Superior temporal gyrus (tissue), 1 donor: ENCODE measurements around the gene PINLYP.

Experiments
- DNase-seq: peaks from one replicate; pipeline ENCODE4 v3.0.0-alpha.2; 2016; ENCODE audit errors: extremely low spot score

PINLYP gene

DNA sequence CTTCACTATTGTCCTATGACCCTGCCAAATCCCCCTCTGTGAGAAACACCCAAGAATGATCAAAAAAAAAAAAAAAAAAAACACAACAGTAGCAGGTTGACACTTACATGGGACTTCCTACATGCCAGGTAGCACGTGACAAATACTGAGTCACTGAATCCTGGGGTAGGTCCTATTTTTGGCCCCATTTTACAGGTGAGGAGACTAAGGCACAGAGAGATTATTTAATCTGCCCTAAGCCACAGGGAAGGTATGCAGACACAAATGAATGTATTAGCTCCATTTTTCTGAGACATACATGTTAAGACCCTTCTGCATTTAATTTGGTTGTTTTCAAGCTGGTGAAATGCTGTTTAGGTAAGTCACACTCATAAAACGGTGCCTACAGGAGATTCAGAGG, 26.9 kb upstream of the PINLYP start:
- DNase-seq, result no peak

DNA sequence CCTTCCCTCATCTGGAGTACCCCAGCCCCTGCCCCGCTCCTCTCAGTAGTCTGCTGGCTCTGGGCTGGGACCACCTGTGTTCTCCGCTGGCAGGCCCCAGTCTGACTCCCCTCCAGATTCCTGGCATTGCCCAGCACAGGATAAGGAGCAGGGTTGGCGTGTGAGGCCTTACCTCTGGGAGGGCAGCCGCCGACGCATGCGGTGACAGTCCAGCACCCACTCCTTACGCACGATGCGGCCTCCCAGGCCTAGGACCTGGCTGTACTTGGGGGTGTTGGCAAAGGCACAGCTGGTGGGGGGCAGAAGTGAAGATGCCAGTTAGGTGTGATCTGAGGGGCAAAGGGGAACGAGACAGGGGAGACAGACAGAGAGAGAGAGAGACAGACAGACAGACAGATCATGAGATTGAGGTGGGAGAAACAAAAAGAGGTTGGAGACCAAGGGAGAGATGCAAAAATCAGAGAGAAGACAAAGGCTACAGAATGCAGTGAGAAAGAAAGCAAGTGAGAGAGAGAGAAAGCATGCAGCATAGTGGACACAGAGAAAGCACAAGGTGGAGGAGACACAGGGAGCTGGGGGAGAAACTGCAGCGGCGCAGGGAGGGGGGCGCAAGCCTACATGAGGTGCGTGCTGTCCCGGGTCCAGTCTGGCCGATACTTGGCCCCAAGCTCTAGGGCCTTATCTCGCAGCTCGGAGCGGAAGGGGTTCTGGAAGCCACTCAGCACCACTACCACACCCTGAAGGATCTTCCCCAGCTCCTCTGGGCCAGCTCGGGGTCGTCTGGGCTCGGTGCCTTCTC, 24.0 kb upstream of the PINLYP start:
- no peak for DNase-seq

DNA sequence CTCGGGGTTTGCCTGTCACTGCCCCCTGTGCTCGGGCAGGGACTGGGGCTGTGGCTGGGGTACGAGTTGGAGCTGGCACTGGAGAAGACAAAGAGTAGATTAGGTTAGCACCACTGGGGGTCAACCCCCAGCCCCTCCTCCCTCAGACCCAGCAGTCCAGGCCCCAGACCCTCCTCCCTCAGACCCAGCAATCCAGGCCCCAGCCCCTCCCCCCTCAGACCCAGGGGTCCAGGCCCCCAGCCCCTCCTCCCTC, 23.5 kb upstream of the PINLYP start:
- no peak for DNase-seq

- no peak for DNase-seq
These were observed 23.0 kb upstream of the PINLYP start for GRCh38 chr19:43552616-43553015.

GRCh38 chr19:43553656-43554055, 21.9 kb upstream of the PINLYP start:
- DNase-seq, result no peak

- DNase-seq, result no peak
These were observed 21.2 kb upstream of the PINLYP start for GRCh38 chr19:43554317-43554895.

DNA sequence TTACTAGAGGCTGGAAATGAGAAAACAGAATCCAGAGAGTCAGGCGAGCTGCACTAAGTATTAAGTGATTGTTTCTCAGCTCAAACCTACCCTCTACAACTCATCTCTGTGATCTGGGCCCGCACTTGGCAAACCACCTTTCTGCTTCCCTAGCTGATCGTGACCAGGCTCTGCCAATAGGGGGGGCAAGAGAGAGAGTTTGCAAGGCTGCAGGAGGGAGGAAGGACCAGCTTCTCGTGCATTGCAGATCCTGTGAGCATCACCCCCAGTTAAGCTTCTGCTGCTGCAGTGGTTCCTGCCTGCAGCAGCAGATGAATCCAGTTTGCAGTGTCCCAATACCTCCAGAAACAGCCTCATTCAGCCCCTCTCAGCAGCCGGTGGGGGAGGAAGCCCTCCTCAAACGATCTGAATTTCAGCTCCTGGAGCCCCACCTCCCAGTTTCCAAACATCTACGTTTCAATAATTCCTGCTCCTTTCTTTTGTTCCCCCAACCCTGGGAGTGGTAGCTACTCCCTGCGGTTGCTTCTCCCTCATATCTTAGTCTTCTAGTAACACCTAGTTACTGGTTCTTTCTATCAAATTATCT, 20.3 kb upstream of the PINLYP start:
- peak; percentile 87 for DNase-seq

DNA sequence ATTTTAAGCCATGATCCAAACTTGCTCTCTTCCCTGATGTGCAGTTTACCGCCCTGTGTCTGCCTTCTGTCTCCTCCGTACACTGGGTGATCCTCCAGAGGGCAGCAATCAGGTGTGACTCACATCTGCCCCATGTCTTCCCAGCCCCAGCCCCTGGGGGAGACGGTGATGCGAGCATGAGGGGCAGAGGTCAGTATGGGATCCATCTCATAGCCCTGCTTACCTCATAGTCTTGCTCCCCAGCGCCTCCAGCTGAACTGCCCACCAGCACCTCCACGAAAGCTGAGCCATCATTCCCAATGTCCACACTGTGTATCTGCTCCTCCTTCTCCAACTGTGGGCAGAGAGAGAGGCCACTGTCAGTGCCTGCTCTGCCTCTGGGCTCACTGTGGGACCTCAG, 14.9 kb upstream of the PINLYP start:
- DNase-seq, result no peak

DNA sequence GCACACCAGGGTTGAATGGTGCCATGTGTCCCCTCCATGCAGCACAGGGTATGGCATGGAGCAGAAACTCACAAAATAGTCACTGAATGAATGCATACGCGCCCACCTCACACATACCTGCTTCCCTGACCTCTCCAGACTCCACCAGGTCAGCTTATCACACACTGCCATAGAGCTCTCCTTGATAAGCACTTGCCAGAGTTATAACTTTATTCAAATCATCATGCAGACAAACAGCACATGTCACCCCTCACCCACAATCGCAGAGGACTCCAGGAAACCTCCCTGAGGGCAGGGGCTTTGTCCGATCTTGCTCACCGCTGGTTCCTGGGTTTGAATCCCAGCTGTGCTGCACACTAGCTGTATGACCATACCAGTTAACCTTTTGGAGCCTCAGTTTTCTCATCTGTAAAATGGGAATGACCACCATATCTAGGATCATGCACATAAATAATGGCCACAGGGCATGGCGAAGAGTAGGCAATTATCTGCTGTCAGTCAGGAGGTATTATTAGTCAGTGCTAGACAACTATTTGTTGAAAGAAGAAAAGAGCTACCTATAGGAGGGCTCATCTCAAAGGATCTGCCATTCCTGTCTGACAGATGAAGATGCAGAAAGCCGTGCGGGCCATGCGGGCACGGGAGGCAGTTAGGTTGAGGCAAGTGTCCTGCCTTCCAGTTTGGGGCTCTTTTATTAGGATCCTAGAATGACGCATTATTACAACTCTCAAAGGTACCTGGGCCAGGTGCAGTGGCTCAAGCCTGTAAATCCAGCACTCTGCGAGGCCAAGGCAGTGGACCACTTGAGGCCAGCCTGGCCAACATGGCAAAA, 14.2 kb upstream of the PINLYP start:
- DNase-seq, result no peak

GRCh38 chr19:43562226-43562697, 13.3 kb upstream of the PINLYP start:
- no peak for DNase-seq

GRCh38 chr19:43562698-43563241, 12.8 kb upstream of the PINLYP start:
- DNase-seq, result peak; percentile 84

GRCh38 chr19:43563816-43564457, 11.7 kb upstream of the PINLYP start:
- no peak for DNase-seq

DNA sequence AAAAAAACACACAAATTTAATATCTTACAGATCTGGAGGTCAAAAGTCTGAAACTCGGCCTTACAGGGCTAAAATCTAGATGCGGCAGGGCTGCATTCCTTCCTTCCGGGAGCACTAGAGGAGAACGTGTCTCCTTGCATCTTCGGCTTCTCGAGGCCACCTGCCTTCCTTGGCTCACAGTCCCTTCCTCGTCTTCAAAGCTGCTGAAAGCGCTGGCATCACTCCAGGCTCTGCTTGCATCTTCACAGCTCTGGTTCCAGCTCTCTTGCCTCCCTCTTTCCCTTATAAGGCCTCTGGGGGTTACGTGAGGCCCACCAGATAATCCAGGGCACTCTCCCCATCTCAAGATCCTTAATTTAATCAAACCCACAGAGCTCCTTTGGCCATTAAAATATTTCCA, 10.8 kb upstream of the PINLYP start:
- DNase-seq, result peak; percentile 41

GRCh38 chr19:43569657-43570056, 5.9 kb upstream of the PINLYP start:
- no peak for DNase-seq

- no peak for DNase-seq
These were observed 5.3 kb upstream of the PINLYP start for GRCh38 chr19:43570174-43570791.

- no peak for DNase-seq
These were observed 3.4 kb upstream of the PINLYP start for GRCh38 chr19:43572171-43572588.

DNA sequence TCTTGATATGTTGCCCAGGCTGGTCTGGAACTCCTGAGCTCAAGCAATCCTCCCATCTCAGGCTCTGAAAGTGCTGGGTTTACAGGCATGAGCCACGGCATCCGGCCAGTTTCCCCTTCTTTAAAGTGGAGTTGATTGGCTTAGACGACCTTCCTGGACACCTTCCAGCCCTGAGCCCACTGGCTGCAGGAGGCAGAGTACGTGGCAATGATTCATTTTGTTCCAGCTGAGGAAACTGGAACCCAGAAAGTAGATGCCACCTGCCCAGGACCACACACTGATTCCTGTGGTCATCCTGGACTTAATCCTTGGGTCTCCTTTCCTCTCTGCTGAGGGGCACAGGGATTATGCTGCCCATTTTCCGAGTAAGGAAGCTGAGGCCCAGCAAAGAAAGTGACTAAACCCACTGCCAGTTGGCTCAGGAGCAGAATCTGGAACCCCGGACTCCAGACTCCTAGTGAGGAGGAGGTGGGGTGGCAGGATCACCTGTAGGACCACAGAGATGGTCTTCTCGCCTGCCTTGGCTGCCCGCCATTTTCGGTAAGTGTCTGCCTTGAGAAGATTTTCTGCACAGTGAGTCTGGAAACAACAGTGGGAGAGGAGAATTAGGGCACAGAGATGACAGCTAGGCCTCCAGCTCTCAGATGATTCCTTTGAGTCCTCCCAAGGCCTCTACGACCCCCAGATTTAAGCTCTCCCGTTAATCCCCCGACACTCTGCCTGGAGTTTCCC, 1.0 kb upstream of the PINLYP start:
- DNase-seq, result no peak

DNA sequence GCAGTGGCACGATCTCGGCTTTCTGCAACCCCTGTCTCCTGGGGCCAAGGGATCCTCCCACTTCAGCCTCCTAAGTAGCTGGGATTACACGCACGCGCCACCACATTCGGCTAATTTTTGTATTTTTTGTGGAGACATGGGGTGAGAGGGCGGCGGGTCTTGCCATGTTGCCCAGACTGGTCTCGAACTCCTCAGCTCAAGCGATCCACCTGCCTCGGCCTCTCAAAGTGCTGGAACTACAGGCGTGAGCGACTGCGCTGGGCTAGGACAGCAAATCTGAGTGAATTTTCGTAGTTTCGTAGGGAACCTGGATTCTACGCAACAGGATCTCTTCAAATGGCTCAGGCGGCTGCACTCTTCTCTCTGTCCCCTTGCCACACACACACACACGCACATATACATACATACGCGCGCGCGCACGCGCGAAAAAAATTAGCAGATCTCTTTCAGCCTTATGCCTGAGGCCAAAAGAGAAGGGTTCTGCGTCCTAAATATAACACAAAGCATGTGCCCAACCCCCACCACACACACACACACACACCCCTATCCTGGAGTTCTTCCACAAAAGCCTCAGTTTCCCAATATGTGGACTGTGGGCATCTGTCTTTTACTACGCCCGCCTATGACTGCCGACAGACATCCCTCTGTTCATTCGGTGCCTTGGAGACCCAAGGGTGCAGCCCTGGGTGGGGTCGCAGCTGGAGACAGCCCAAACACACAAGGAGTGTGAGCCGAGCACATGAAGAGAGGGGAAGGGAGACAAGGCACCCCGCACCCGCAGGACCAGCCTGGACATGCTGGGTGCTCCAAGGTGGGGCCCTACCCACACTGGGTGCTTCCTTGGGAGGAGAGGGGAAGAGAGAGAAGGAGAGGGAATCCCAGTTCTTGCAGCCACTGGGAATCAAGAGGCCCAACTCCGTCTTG, 616 bp downstream of the PINLYP start:
- no peak for DNase-seq

GRCh38 chr19:43578787-43579186, 3.2 kb downstream of the PINLYP start:
- DNase-seq, result no peak
